22Rv1 (cell line): ENCODE measurements around the gene CSMD2.

Experiments used
- H3K27ac ChIP-seq: fragments of 450-650 bp; 2 replicates; pipeline ENCODE4 v1.5.1; 2017
- ZFX ChIP-seq: fragments of 450-650 bp; IDR thresholded peaks from 2 replicates; pipeline ENCODE4 v1.6.1; 2017; ENCODE audit warnings: antibody characterized with exemption, borderline replicate concordance
- TF ChIP-seq, protein P1 (sequence below): fragments of 450-650 bp; IDR thresholded peaks from 2 replicates; pipeline ENCODE4 v1.5.1; 2017; ENCODE audit warnings: mild to moderate bottlenecking

The CSMD2 gene

DNA sequence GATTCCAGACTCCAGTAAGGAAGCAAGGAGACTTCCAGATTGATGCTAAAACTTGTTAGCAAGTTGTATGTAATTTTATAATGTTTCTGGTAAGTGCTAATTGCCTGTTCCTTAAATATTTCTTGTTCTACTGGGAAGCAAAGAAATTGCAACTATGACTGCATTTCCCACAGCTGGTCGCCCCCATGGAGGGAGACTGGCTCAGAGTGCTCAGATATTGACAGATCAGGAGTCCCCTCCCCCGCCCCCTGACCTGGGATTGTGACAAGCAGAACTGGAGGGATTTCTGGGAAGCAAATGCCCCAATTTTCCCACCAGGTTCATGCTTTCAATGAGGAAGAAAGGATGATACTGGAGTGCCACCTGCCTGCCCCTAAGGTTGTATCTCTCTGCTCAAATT is 383.4 kb downstream of the CSMD2 start:
- TF ChIP-seq ZFX = no peak
- TF ChIP-seq, protein P1, sequence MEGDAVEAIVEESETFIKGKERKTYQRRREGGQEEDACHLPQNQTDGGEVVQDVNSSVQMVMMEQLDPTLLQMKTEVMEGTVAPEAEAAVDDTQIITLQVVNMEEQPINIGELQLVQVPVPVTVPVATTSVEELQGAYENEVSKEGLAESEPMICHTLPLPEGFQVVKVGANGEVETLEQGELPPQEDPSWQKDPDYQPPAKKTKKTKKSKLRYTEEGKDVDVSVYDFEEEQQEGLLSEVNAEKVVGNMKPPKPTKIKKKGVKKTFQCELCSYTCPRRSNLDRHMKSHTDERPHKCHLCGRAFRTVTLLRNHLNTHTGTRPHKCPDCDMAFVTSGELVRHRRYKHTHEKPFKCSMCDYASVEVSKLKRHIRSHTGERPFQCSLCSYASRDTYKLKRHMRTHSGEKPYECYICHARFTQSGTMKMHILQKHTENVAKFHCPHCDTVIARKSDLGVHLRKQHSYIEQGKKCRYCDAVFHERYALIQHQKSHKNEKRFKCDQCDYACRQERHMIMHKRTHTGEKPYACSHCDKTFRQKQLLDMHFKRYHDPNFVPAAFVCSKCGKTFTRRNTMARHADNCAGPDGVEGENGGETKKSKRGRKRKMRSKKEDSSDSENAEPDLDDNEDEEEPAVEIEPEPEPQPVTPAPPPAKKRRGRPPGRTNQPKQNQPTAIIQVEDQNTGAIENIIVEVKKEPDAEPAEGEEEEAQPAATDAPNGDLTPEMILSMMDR = no peak
- H3K27ac ChIP-seq = no peak overlapping the region

DNA sequence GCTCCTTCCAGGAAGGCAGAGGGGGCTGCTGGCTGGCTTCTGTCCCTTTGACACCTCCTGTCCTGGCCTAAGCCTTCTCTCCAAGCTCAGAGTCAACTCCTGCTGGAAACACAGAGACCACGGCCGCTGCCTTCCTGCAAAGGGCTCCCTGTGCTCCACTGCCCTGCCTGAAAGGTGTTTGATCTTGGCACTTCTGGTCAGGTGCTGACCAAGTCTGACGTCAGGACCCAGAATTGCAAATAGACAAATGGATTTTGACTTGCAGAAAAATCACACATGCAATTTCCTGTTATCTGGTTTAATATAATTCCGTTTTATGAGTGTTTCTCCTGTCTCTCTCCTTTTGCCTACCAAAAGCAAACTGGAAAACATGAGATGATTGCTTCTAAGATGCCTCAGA is 387.7 kb downstream of the CSMD2 start:
- no peak for TF ChIP-seq ZFX
- TF ChIP-seq, protein P1 = no peak
- no peak overlapping the region for H3K27ac ChIP-seq

DNA sequence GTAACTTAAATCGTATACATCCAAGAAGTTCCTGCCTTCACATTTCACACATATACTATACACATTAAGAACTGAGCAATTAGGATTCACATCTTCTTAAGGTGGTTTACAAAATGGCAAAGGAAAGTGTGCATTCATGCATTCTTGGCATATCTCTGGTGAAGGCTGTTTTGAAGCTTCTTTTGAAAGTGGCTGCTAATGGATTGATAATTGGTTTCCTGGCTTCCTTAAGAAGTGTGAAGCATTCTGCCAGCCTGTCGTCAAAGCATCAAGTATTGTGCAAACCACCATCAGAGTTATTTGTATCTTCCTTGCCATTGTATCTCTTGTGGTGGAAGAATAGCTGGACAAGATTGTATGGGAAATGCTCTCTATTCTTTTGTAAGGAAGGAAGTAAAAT is 396.2 kb downstream of the CSMD2 start:
- no peak overlapping the region for H3K27ac ChIP-seq
- TF ChIP-seq, protein P1 = no peak
- no peak for TF ChIP-seq ZFX

DNA sequence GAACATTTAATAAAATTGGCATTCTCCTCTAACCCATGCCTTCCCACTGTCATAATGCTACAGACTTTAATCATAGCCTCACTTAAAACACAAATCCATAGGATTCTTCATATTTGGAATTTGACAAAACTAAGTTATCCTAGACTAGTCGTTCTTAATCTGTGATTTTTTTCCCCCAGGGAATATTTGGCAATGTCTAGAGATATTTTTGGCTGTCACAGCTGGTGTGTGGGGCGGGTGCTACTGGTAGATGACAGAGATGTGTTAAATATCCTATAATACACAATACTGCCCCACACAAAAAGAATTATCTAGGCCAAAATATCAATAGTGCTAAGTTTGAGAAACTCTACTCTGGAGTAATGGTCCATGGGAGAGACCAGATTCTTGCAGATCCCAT is 396.9 kb downstream of the CSMD2 start:
- no peak for TF ChIP-seq ZFX
- TF ChIP-seq, protein P1 = no peak
- H3K27ac ChIP-seq = no peak overlapping the region

GRCh38 chr1:33764149-33764548 is 400.9 kb downstream of the CSMD2 start:
- no peak overlapping the region for H3K27ac ChIP-seq
- TF ChIP-seq, protein P1 = no peak
- TF ChIP-seq ZFX = no peak

DNA sequence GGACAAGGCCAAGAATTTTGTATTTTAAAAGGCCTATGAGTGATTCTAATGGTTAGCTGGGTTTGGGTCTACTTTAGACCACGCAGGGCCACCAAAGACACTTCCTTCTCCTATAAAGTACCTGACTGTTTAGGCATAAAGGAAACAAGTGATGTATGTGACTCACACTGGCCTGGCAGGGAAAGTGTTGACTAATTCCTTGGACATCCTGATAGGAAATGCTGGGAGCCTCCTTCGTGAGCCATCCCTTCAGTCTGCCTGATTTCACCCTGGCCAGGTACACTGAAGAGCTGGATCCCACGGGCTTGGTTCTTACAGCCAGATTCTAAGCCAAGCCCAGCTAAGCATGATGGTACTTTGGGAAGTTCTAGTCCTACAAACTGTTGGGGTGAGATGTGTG is 401.6 kb downstream of the CSMD2 start:
- TF ChIP-seq, protein P1 = no peak
- no peak for TF ChIP-seq ZFX
- no peak overlapping the region for H3K27ac ChIP-seq

- TF ChIP-seq, protein P1 = no peak
- no peak for TF ChIP-seq ZFX
- no peak overlapping the region for H3K27ac ChIP-seq
Measured at GRCh38 chr1:33762962-33763361, 402.1 kb downstream of the CSMD2 start.
